ENCODE measurements around the gene ANKH. TPM values are rescaled to one million over a fixed set of nuclear protein-coding genes. Genes with fewer than 3 reads are reported as not detected.

Gene ANKH
- polyA plus RNA-seq, 1 donor (not counting 4 experiments of a cell fraction or from before 2014, with no cell fraction given), result 13.8 TPM

DNA sequence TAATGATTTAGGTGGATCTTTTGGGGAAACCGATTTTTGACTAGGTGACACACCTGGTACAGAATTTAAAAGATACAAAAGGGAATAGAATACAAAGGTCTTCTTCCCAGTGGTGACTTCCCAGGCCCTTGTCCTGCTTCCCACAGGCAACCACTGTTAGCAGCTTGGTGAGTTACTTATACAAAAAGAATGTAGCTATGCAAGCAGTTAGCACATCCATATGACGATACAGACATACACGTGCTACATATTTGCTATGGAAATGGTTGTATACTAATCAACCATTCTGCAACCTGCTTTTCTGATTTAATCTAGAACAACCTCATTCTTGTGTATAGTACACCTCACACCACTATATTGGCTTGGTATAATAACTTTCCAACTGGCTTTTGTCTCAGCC is 156.1 kb downstream of the ANKH start:
- H3K9ac ChIP-seq (ENCODE audit: control insufficient read depth, extremely low read depth, insufficient read depth, low read length), result no peak overlapping the region
- no peak for DNase-seq (ENCODE audit: low read depth, low spot score)

DNA sequence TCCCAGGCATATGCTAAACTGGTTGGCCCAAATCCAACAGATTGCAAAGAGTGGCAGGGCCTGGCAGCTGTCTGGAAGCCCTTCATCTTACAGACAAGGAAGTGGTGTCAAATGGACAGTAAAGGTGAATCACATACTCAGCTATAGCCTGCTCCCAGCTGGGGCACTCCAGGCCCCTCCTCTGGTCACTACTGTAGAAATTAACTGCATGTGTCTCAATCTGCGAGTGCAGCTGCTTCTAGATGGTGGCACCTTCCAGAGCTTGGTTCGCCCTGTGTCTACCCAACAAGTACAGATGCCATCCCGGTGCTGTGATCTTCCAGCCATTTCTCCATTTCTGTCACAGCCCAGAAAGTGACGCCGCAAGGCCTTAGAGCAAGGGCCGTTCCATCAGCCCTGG is 156.9 kb downstream of the ANKH start:
- Histone ChIP-seq H3K4me3 (ENCODE audit: control insufficient read depth in 2 of 3, extremely low read depth in 1 of 3, insufficient read depth in 2 of 3, low read depth in 1 of 3, low read length in 3 of 3) (no peak overlapping the region), H3K79me2 (ENCODE audit: control insufficient read depth, insufficient read depth, low read length) (no peaks in the 10 kb centered on the region), H2AFZ (ENCODE audit: control insufficient read depth, low read length) (no peak overlapping the region), H3K27me3 (ENCODE audit: control insufficient read depth, extremely low read depth, insufficient read depth, low read length) (no peaks in the 10 kb centered on the region), H3K27ac (ENCODE audit: control insufficient read depth, insufficient read depth, low read length) (no peak overlapping the region), H3K9me3 (ENCODE audit: control insufficient read depth, low read depth, low read length) (no peaks in the 10 kb centered on the region), H3K9me1 (ENCODE audit: control insufficient read depth, extremely low read depth, insufficient read depth, low read length) (no peaks in the 10 kb centered on the region), H3K36me3 (ENCODE audit: control insufficient read depth in 2 of 2, extremely low read depth in 1 of 2, insufficient read depth in 2 of 2, low read length in 2 of 2) (peaks cover 16 to 21% of the 10 kb centered on the region in 2 experiments), H3K9ac (ENCODE audit: control insufficient read depth, extremely low read depth, insufficient read depth, low read length) (no peak overlapping the region), H3K4me1 (ENCODE audit: control insufficient read depth, extremely low read depth, insufficient read depth, low read length) (no peaks in the 10 kb centered on the region), H4K20me1 (ENCODE audit: control insufficient read depth, extremely low read depth, insufficient read depth, low read length) (no peaks in the 10 kb centered on the region), H3K4me2 (ENCODE audit: control insufficient read depth, extremely low read depth, insufficient read depth, low read depth, low read length) (no peak overlapping the region)
- TF ChIP-seq, protein P1, sequence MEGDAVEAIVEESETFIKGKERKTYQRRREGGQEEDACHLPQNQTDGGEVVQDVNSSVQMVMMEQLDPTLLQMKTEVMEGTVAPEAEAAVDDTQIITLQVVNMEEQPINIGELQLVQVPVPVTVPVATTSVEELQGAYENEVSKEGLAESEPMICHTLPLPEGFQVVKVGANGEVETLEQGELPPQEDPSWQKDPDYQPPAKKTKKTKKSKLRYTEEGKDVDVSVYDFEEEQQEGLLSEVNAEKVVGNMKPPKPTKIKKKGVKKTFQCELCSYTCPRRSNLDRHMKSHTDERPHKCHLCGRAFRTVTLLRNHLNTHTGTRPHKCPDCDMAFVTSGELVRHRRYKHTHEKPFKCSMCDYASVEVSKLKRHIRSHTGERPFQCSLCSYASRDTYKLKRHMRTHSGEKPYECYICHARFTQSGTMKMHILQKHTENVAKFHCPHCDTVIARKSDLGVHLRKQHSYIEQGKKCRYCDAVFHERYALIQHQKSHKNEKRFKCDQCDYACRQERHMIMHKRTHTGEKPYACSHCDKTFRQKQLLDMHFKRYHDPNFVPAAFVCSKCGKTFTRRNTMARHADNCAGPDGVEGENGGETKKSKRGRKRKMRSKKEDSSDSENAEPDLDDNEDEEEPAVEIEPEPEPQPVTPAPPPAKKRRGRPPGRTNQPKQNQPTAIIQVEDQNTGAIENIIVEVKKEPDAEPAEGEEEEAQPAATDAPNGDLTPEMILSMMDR (optimal IDR thresholded peaks at IDR 0.05 in 1 of 3, IDR thresholded peaks at IDR 0.05 in 1 of 3, conservative IDR thresholded peaks at IDR 0.05 in 1 of 3; ENCODE audit: extremely low read depth in 1 of 3, insufficient read depth in 2 of 3, low read length in 3 of 3), result no peak
- TF ChIP-seq EZH2 (IDR thresholded peaks at IDR 0.05; ENCODE audit: low read length), result no peak
- DNase-seq (ENCODE audit: low read depth, low spot score), result no peak
- dilution Hi-C loops (cut with MboI; ENCODE audit: extremely low pct_ligation_motif_present, low sequenced_read_pairs), result no loop called here
- no peak for FAIRE-seq

More for the DNA sequence above, 156.1 kb downstream of the ANKH start:
- Histone ChIP-seq H3K27me3 (ENCODE audit: control insufficient read depth, extremely low read depth, insufficient read depth, low read length) (no peaks in the 10 kb centered on the region), H3K9me1 (ENCODE audit: control insufficient read depth, extremely low read depth, insufficient read depth, low read length) (no peaks in the 10 kb centered on the region), H2AFZ (ENCODE audit: control insufficient read depth, low read length) (no peak overlapping the region), H3K79me2 (ENCODE audit: control insufficient read depth, insufficient read depth, low read length) (no peaks in the 10 kb centered on the region), H3K36me3 (ENCODE audit: control insufficient read depth in 2 of 2, extremely low read depth in 1 of 2, insufficient read depth in 2 of 2, low read length in 2 of 2) (peaks cover 16 to 21% of the 10 kb centered on the region in 2 experiments), H3K4me3 (ENCODE audit: control insufficient read depth in 2 of 3, extremely low read depth in 1 of 3, insufficient read depth in 2 of 3, low read depth in 1 of 3, low read length in 3 of 3) (no peak overlapping the region), H4K20me1 (ENCODE audit: control insufficient read depth, extremely low read depth, insufficient read depth, low read length) (no peaks in the 10 kb centered on the region), H3K4me1 (ENCODE audit: control insufficient read depth, extremely low read depth, insufficient read depth, low read length) (no peaks in the 10 kb centered on the region), H3K9me3 (ENCODE audit: control insufficient read depth, low read depth, low read length) (no peaks in the 10 kb centered on the region), H3K4me2 (ENCODE audit: control insufficient read depth, extremely low read depth, insufficient read depth, low read depth, low read length) (no peak overlapping the region), H3K27ac (ENCODE audit: control insufficient read depth, insufficient read depth, low read length) (no peak overlapping the region)
- dilution Hi-C loops (cut with MboI; ENCODE audit: extremely low pct_ligation_motif_present, low sequenced_read_pairs), result no loop called here
- TF ChIP-seq EZH2 (IDR thresholded peaks at IDR 0.05; ENCODE audit: low read length), result no peak
- TF ChIP-seq, protein P1 (optimal IDR thresholded peaks at IDR 0.05 in 1 of 3, IDR thresholded peaks at IDR 0.05 in 1 of 3, conservative IDR thresholded peaks at IDR 0.05 in 1 of 3; ENCODE audit: extremely low read depth in 1 of 3, insufficient read depth in 2 of 3, low read length in 3 of 3), result no peak
- FAIRE-seq, result no peak
